ENCODE results near the gene NUP58.

NUP58 gene

DNA sequence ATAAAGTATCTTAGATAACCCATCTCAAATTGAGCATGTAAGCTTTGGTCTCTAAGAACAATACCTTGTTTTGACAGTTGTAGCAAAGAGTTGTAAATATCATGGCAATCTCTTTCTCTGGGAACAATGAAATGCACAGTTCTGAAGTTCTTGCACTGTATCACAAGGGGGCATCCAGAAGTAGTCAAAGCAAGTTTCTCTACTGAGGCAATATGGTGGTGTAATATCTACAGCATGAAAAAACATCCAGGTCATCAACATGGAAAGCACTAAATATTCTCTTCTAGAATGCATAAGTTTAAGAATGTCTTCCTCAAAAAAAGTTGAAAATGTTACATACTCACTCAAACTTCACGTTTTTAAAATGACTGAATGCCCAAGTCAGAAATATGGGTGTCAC lies 33.7 kb upstream of the NUP58 start:
- H3K4me3 ChIP-seq (ENCODE audit: control insufficient read depth, low read depth, low read length): no peak overlapping the region
- TF ChIP-seq, protein P1, sequence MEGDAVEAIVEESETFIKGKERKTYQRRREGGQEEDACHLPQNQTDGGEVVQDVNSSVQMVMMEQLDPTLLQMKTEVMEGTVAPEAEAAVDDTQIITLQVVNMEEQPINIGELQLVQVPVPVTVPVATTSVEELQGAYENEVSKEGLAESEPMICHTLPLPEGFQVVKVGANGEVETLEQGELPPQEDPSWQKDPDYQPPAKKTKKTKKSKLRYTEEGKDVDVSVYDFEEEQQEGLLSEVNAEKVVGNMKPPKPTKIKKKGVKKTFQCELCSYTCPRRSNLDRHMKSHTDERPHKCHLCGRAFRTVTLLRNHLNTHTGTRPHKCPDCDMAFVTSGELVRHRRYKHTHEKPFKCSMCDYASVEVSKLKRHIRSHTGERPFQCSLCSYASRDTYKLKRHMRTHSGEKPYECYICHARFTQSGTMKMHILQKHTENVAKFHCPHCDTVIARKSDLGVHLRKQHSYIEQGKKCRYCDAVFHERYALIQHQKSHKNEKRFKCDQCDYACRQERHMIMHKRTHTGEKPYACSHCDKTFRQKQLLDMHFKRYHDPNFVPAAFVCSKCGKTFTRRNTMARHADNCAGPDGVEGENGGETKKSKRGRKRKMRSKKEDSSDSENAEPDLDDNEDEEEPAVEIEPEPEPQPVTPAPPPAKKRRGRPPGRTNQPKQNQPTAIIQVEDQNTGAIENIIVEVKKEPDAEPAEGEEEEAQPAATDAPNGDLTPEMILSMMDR (IDR thresholded peaks at IDR 0.05; ENCODE audit: control insufficient read depth, insufficient read depth, low read depth, low read length, missing control alignments): peak; percentile 9
- no peak for DNase-seq (ENCODE audit: low read depth)

DNA sequence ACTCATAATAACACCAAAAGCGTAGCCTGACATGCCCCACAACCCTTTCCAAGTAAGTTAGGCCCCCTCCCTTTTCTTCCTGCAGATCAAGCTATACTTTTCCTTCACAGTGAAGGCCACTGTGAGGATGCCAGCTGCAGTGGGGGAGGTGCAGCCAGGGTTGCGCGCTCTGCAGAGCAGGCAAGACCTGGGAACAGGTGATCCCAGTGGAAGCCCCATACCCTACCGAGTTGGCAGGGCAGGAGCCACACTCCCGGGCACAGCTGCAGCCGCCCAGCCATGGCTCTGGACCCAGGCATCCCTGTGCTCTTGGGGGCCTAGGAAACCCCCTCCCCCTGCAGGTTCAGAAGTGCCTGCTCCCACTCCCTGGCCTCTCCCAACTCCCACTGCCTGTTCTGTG lies 32.9 kb upstream of the NUP58 start:
- DNase-seq (ENCODE audit: low read depth): no peak
- TF ChIP-seq, protein P1 (IDR thresholded peaks at IDR 0.05; ENCODE audit: control insufficient read depth, insufficient read depth, low read depth, low read length, missing control alignments): no peak
- no peak overlapping the region for H3K4me3 ChIP-seq (ENCODE audit: control insufficient read depth, low read depth, low read length)

DNA sequence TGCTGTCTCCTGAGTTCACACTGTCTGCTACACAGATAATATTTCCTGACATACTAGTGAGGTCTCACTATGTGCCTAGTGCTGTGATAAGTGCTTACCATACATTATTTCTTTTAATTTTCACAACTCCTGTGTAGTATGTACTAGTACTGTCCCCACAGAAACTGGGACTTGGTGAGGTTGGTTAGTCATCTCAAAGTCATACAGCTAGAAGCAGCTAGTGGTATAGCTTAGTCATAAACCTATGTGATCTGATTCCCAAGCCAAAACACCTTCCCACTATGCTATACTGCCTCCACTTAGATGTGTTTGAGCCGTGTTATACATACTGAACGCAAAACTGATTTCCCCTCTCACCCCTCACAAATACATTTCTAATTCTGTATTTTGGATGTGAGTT lies 24.7 kb upstream of the NUP58 start:
- H3K4me3 ChIP-seq (ENCODE audit: control insufficient read depth, low read depth, low read length): no peak overlapping the region
- DNase-seq (ENCODE audit: low read depth): no peak
- TF ChIP-seq, protein P1 (IDR thresholded peaks at IDR 0.05; ENCODE audit: control insufficient read depth, insufficient read depth, low read depth, low read length, missing control alignments): no peak

DNA sequence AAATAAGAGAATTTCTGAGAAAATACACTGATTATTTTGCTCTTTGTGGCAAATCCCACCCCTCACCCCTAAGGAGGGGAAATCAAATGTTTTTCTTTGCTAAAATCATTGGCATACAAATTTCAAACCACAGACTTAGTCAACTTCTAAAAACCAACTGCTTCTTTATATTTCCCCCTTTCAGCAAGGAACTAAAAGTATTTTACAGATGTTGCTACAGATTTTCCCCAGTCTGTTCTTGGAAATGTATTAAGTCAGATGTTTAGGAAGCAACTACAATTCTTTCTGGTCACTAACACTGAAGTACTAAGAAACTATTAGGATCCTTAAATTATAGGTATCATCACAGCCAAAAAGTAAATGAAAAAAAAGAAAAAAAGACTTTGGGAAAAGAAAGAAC lies 21.0 kb upstream of the NUP58 start:
- no peak overlapping the region for H3K4me3 ChIP-seq (ENCODE audit: control insufficient read depth, low read depth, low read length)
- no peak for DNase-seq (ENCODE audit: low read depth)
- TF ChIP-seq, protein P1 (IDR thresholded peaks at IDR 0.05; ENCODE audit: control insufficient read depth, insufficient read depth, low read depth, low read length, missing control alignments): no peak

DNA sequence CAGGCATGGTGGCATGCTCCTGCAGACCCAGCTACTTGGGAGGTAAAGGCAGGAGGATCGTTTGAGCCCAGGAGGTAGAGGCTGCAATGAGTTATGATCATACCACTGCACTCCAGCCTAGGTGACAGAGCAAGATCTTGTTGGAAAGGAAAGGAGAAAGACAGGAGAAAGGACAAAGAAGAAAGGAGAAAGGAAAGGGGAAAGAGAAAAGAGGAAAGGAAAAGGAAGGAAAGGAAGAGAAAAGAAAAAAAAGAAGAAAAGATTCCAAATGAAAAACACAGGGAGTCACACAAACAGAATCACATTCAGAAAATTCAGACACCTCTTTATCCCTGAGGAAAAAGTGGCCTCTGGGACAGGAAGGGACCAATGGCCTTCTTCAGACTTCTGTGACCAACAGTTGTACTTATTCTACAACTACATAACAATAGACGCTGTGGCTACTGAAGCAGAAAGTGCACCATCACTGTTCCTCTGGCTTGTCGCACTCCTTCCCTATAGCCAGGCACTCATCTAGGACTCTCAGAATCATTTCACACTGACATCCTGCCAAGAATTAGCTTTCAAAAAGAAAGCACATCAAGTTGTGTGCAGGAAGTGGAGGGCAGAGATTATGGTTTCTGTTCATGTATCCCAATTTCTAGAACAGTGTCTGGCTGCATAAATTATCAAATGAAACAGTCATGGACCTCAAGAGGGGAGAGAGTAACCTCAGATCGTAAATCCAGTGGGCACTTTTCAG lies 20.1 kb upstream of the NUP58 start:
- no peak overlapping the region for H3K4me3 ChIP-seq (ENCODE audit: control insufficient read depth, low read depth, low read length)
- TF ChIP-seq, protein P1 (IDR thresholded peaks at IDR 0.05; ENCODE audit: control insufficient read depth, insufficient read depth, low read depth, low read length, missing control alignments): no peak
- no peak for DNase-seq (ENCODE audit: low read depth)

DNA sequence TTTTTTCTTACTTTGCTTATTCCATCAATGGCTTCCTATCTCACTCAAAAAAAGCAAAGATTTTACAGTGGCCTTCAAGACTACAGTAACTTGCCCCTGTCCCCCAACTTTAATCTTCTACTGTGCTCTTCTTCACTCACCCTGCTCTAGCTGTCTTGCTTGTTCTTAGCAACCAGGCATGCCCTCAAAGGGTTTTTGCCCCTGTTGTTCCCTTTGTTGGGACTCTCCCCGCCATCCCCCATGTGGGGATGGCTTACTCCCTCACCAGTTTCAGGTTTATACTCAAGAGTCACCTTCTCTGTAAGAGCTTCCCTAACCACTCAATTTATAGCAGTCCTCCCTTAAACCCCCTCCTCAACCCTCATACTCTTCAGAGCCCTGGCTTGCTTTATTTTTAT lies 19.5 kb upstream of the NUP58 start:
- no peak overlapping the region for H3K4me3 ChIP-seq (ENCODE audit: control insufficient read depth, low read depth, low read length)
- no peak for DNase-seq (ENCODE audit: low read depth)
- TF ChIP-seq, protein P1 (IDR thresholded peaks at IDR 0.05; ENCODE audit: control insufficient read depth, insufficient read depth, low read depth, low read length, missing control alignments): no peak
